Left hindlimb (tissue), 1 donor: ENCODE measurements around the gene UBAC2.

Experiments
- DNase-seq: peaks from one replicate; pipeline ENCODE4 v3.0.0-alpha.2; 2018

The UBAC2 gene

GRCh38 chr13:99315186-99315585 is 114.5 kb downstream of the UBAC2 start:
- DNase-seq = no peak

GRCh38 chr13:99316224-99316623 is 115.6 kb downstream of the UBAC2 start:
- no peak for DNase-seq

- DNase-seq = no peak
These were observed 116.1 kb downstream of the UBAC2 start for GRCh38 chr13:99316657-99317256.

- DNase-seq = no peak
These were observed 120.2 kb downstream of the UBAC2 start for GRCh38 chr13:99320693-99321481.

- no peak for DNase-seq
These were observed 121.1 kb downstream of the UBAC2 start for GRCh38 chr13:99321709-99322108.

GRCh38 chr13:99322297-99323103 is 121.8 kb downstream of the UBAC2 start:
- DNase-seq = no peak

GRCh38 chr13:99323488-99323887 is 122.8 kb downstream of the UBAC2 start:
- DNase-seq = no peak

- DNase-seq = no peak
These were observed 125.4 kb downstream of the UBAC2 start for GRCh38 chr13:99326012-99326411.

- no peak for DNase-seq
These were observed 126.5 kb downstream of the UBAC2 start for GRCh38 chr13:99327126-99327525.

GRCh38 chr13:99327761-99328160 is 127.1 kb downstream of the UBAC2 start:
- no peak for DNase-seq

GRCh38 chr13:99329477-99329876 is 128.8 kb downstream of the UBAC2 start:
- DNase-seq = no peak

GRCh38 chr13:99330942-99331341 is 130.3 kb downstream of the UBAC2 start:
- no peak for DNase-seq

- DNase-seq = no peak
These were observed 131.2 kb downstream of the UBAC2 start for GRCh38 chr13:99331881-99332293.

GRCh38 chr13:99332456-99332855 is 131.8 kb downstream of the UBAC2 start:
- DNase-seq = no peak

- DNase-seq = no peak
These were observed 133.6 kb downstream of the UBAC2 start for GRCh38 chr13:99334221-99334620.

- no peak for DNase-seq
These were observed 134.4 kb downstream of the UBAC2 start for GRCh38 chr13:99335087-99335486.

- no peak for DNase-seq
These were observed 134.9 kb downstream of the UBAC2 start for GRCh38 chr13:99335603-99336002.

GRCh38 chr13:99339230-99339721 is 138.6 kb downstream of the UBAC2 start:
- DNase-seq = no peak

- no peak for DNase-seq
These were observed 139.2 kb downstream of the UBAC2 start for GRCh38 chr13:99339736-99340397.

GRCh38 chr13:99340638-99341037 is 140.0 kb downstream of the UBAC2 start:
- no peak for DNase-seq

- DNase-seq = no peak
These were observed 141.5 kb downstream of the UBAC2 start for GRCh38 chr13:99341969-99342722.

GRCh38 chr13:99342723-99343315 is 142.2 kb downstream of the UBAC2 start:
- no peak for DNase-seq
